ENCODE results near the gene UNC50.

Gene UNC50

DNA sequence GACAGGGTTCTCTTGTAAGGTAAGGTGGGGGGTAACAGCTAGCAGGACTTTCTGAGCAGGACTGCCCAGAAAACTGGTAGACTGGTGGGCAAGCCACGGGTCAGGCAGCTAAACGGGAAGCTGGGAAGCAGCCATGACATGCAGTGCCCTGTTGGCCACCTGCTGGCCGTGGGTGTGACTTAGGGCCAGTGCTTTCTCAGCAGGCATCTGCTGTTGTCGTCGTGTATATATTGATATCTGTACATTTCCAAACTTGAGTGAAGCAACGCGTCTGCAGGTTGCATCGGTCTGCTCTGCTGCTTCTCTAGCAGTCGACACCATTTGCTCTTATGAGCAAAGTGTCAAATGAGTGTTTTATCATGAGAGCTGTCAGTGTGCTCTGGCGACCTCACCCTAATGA, 31.1 kb upstream of the UNC50 start:
- DNase-seq (ENCODE audit: extremely low read depth, low read depth) = no peak
- TF ChIP-seq, protein P1, sequence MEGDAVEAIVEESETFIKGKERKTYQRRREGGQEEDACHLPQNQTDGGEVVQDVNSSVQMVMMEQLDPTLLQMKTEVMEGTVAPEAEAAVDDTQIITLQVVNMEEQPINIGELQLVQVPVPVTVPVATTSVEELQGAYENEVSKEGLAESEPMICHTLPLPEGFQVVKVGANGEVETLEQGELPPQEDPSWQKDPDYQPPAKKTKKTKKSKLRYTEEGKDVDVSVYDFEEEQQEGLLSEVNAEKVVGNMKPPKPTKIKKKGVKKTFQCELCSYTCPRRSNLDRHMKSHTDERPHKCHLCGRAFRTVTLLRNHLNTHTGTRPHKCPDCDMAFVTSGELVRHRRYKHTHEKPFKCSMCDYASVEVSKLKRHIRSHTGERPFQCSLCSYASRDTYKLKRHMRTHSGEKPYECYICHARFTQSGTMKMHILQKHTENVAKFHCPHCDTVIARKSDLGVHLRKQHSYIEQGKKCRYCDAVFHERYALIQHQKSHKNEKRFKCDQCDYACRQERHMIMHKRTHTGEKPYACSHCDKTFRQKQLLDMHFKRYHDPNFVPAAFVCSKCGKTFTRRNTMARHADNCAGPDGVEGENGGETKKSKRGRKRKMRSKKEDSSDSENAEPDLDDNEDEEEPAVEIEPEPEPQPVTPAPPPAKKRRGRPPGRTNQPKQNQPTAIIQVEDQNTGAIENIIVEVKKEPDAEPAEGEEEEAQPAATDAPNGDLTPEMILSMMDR (IDR thresholded peaks at IDR 0.05; ENCODE audit: low read depth, low read length) = no peak; the same call in none of the 2 replicates

DNA sequence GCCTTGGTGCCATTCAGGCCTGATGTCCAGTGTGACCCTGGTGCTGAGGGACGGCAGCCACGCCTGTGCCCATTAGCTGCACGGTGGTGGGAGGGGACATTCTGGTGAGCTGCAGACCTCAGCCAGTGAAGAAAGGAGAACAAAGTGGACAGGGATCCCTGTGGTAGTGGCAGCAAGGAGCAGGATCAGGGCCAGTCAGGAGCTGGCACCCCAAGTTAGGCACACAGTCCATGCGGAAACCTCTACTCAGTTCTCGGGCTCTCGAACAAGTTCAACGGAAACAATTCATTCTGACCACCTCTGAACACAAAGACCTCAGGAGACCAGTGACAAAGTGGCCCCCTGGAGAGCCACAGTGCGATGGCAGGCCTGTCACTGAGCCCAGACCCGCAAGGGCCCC, 30.2 kb upstream of the UNC50 start:
- no peak for DNase-seq (ENCODE audit: extremely low read depth, low read depth)
- TF ChIP-seq, protein P1 (IDR thresholded peaks at IDR 0.05; ENCODE audit: low read depth, low read length) = no peak

GRCh38 chr2:98579926-98580325, 28.5 kb upstream of the UNC50 start:
- TF ChIP-seq, protein P1 (IDR thresholded peaks at IDR 0.05; ENCODE audit: low read depth, low read length) = no peak
- DNase-seq (ENCODE audit: extremely low read depth, low read depth) = no peak

DNA sequence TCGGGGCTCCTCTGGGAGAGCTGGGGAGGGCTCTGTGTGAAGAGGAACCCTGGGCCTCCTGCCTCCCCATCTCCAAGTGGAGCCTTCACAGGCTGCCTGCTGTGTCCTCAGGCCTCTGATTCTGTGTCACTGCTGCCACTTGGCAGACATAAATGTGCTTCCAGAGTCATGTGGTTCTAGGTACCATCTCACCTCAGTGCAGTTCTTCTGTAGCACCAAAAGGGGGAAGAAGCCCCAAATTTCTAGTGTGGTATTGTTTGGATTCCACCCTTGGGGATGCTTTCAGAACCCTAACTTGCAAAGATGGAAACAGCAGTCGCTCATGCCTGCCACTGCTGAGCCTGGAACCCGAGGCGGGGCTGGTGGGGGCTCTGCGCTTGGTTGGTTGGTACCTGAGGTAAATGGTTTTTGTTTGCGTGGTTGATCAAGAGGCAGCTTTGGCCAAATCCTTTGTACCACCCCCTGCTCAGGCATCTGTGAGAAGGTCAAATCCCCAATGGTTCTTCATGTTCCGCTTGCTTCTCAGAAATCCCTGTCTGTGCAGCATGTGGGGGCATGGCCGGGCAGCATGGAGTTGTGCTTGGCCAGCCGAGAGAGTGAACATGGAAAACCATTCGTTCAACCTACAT, 27.6 kb upstream of the UNC50 start:
- DNase-seq (ENCODE audit: extremely low read depth, low read depth) = no peak
- TF ChIP-seq, protein P1 (IDR thresholded peaks at IDR 0.05; ENCODE audit: low read depth, low read length) = no peak

GRCh38 chr2:98582523-98582922, 25.9 kb upstream of the UNC50 start:
- DNase-seq (ENCODE audit: extremely low read depth, low read depth) = no peak
- TF ChIP-seq, protein P1 (IDR thresholded peaks at IDR 0.05; ENCODE audit: low read depth, low read length) = no peak

GRCh38 chr2:98583276-98583675, 25.1 kb upstream of the UNC50 start:
- TF ChIP-seq, protein P1 (IDR thresholded peaks at IDR 0.05; ENCODE audit: low read depth, low read length) = no peak
- DNase-seq (ENCODE audit: extremely low read depth, low read depth) = no peak

DNA sequence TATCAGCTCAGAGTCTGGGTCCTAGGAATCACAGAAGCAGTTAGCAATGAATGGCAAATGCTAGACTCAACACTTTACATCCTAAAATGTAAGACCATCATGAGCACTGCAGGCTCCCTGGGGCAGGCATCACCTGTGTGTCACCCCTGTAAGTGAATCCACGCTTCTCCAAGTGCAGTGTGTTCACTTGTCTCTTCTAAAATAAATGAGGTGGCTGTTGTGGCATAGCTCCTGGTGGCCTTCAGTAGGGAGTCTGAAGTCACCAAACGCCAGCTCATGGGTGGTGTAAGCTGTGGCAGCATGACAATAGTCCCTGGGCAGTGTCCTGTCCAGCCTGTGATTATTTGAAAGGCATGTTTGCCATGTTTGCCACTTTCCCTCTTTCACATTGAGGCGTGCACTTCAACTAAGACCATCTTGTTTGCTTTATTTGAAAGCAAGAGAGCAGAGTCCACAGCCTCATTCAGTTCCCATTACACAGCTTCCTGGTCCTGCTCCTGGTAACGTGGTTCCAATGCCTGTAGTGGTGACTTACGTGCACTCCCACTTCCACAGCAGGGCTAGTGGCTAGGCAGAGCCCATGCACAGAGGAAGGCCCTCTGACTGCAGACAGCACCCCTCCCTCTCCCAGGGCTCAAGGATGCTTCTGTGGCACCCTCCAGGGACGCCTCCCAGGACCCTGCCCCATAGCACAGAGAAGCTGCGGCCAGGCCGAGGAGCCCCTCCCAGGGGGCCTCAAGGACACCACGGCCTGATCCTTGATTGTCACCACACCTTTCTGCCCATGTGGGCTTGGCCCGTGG, 24.4 kb upstream of the UNC50 start:
- DNase-seq (ENCODE audit: extremely low read depth, low read depth) = no peak
- TF ChIP-seq, protein P1 (IDR thresholded peaks at IDR 0.05; ENCODE audit: low read depth, low read length) = no peak
